K562 (cell line): ENCODE results near the gene LAMB4. TPM values are rescaled to one million over a fixed set of nuclear protein-coding genes. Genes with fewer than 3 reads are reported as not detected.

ENCODE experiments used
- ATAC-seq: fragments of 200-7000 bp; cut with Tn5 transposase; 3 replicates; pipeline ENCODE4 v1.9.1; 2020; ENCODE audit warnings: moderate library complexity
- BruUV-seq: library from RNA; stranded (reverse); fragments of 400-500 nt; replicated peaks from 2 replicates; lab custom pipeline; 2021; lab: Mats Ljungman, UMichigan
- CTCF ChIA-PET: fragments of 300-600 bp; formaldehyde crosslinking; extraction: SDS; loops from one replicate; lab custom pipeline; 2021; ENCODE audit warnings: low intra/inter-chr PET ratio; lab: Yijun Ruan, JAX
- POLR2A ChIA-PET: fragments of 300-600, 350-650 bp; sonication (Branson Sonifier 250); formaldehyde crosslinking; extraction: SDS; loops from one replicate; lab custom pipeline; 2021; ENCODE audit warnings: antibody characterized with exemption, inconsistent platforms; lab: Yijun Ruan, JAX
- DNase-seq, 4 experiments: peaks; one replicate each; pipeline versions ENCODE4 v3.0.0 to v3.0.0-alpha.2; 2011 to 2018; ENCODE audit warnings: low spot score in 3 of 4, mixed read lengths in 3 of 4; ENCODE audit errors: extremely low read depth in 1 of 4
- FAIRE-seq: peaks from 2 replicates; lab custom pipeline; 2011; peaks lifted over from hg19 to GRCh38; lab: Jason Lieb, UNC
- H2AFZ ChIP-seq: 2 replicates; pipeline ENCODE4 v1.6.0; 2011; ENCODE audit warnings: low read depth, low read length, control low read depth, inconsistent platforms
- H3K27ac ChIP-seq: fragments of 200-600 bp; 3 replicates; pipeline ENCODE4 v1.8.0; 2011; ENCODE audit warnings: low read depth, mild to moderate bottlenecking, control low read depth, inconsistent platforms, low read length, moderate library complexity, mixed read lengths; ENCODE audit errors: extremely low read depth
- H3K27me3 ChIP-seq, 2 experiments: fragments of 300-600 bp in 1 of 2; 2 replicates in 1 of 2; 3 replicates in 1 of 2; pipeline versions ENCODE4 v1.6.0 to v1.8.0; 2011; ENCODE audit warnings: inconsistent platforms in 2 of 2, low read length in 2 of 2, mild to moderate bottlenecking in 1 of 2, mixed read lengths in 1 of 2, moderate library complexity in 1 of 2; ENCODE audit not compliant: control insufficient read depth in 2 of 2, insufficient read depth in 2 of 2
- H3K36me3 ChIP-seq: fragments of 300-600 bp; 3 replicates; pipeline ENCODE4 v1.8.0; 2011; ENCODE audit warnings: mild to moderate bottlenecking, low read length, inconsistent platforms; ENCODE audit not compliant: control insufficient read depth, insufficient read depth
- H3K4me1 ChIP-seq, 2 experiments: fragments of 200-600 bp in 1 of 2; replicated peaks in 1 of 2; 2 replicates in 1 of 2; 3 replicates in 1 of 2; pipeline versions ENCODE4 v1.5.1 to v1.8.0; 2011; ENCODE audit warnings: inconsistent platforms in 2 of 2, low read length in 2 of 2, mild to moderate bottlenecking in 1 of 2, mixed read lengths in 1 of 2, moderate library complexity in 1 of 2; ENCODE audit not compliant: control insufficient read depth in 2 of 2, insufficient read depth in 2 of 2
- H3K4me2 ChIP-seq: 2 replicates; pipeline ENCODE4 v1.6.1; 2011; ENCODE audit warnings: low read length, control low read depth, inconsistent platforms, mixed read lengths; ENCODE audit not compliant: insufficient read depth
- H3K4me3 ChIP-seq: fragments of 200-600 bp; sonication (generic), shearing (Covaris generic); 2 replicates; pipeline ENCODE4 v1.5.1; 2016; ENCODE audit warnings: control low read depth, inconsistent platforms
- H3K79me2 ChIP-seq: fragments of 200-600 bp; 3 replicates; pipeline ENCODE4 v1.8.0; 2011; ENCODE audit warnings: low read length, inconsistent platforms; ENCODE audit not compliant: control insufficient read depth, insufficient read depth
- H3K9ac ChIP-seq, 2 experiments: 2 replicates each; pipeline versions ENCODE4 v1.6.0 to v1.6.1; 2011; ENCODE audit warnings: low read depth in 2 of 2, low read length in 2 of 2, control low read depth in 1 of 2, inconsistent platforms in 1 of 2, mild to moderate bottlenecking in 1 of 2, mixed read lengths in 1 of 2; ENCODE audit not compliant: insufficient read depth in 1 of 2
- H3K9me1 ChIP-seq: one replicate; pipeline ENCODE4 v1.6.0; 2011; ENCODE audit warnings: inconsistent platforms, mild to moderate bottlenecking, low read length, moderate library complexity; ENCODE audit not compliant: control insufficient read depth, insufficient read depth
- H3K9me3 ChIP-seq: replicated peaks from 2 replicates; pipeline ENCODE4 v1.5.1; 2011; ENCODE audit warnings: low read depth, low read length, inconsistent platforms; ENCODE audit not compliant: control insufficient read depth, insufficient read depth
- H4K20me1 ChIP-seq: replicated peaks from 2 replicates; pipeline ENCODE4 v1.6.1; 2011; ENCODE audit warnings: low read length, inconsistent platforms, mixed read lengths; ENCODE audit not compliant: control insufficient read depth, insufficient read depth
- ESRRA ChIP-seq: fragments of 450-650 bp; IDR thresholded peaks from 2 replicates; pipeline ENCODE4 v1.6.1; 2014; ENCODE audit warnings: low read depth, mild to moderate bottlenecking, moderate library complexity, borderline replicate concordance
- FOSL1 ChIP-seq: fragments of 200-800 bp; sonication (Bioruptor generic); conservative IDR thresholded peaks from 2 replicates; pipeline ENCODE4 v1.6.1; 2016; ENCODE audit warnings: missing genetic modification characterization, missing compliant biosample characterization
- JUNB ChIP-seq: fragments of 450-650 bp; formaldehyde crosslinking; conservative IDR thresholded peaks from 2 replicates; pipeline ENCODE4 v1.4.0; 2020; ENCODE audit warnings: mild to moderate bottlenecking
- NCOA2 ChIP-seq, 2 experiments: fragments of 450-650 bp; IDR thresholded peaks; 2 replicates each; pipeline ENCODE4 v1.6.1; 2018; ENCODE audit warnings: mild to moderate bottlenecking in 2 of 2, moderate library complexity in 1 of 2; ENCODE audit not compliant: partially characterized antibody in 2 of 2
- RAD51 ChIP-seq: fragments of 450-650 bp; IDR thresholded peaks from 2 replicates; pipeline ENCODE4 v1.7.1; 2016; ENCODE audit warnings: low read depth, mild to moderate bottlenecking, borderline replicate concordance
- TEAD1 ChIP-seq, 2 experiments: fragments of 450-650 bp in 1 of 2; sonication (generic) in 1 of 2; formaldehyde crosslinking; IDR thresholded peaks; 2 replicates each; pipeline versions ENCODE4 v1.4.0 to v1.8.0; 2020 to 2022; ENCODE audit warnings: mild to moderate bottlenecking in 2 of 2, missing genetic modification reagents in 1 of 2
- XRCC5 ChIP-seq: fragments of 200-400 bp; formaldehyde crosslinking; IDR thresholded peaks from 2 replicates; pipeline ENCODE4 v1.6.1; 2017; ENCODE audit warnings: low read depth, mild to moderate bottlenecking, low read length
- ZNF23 ChIP-seq: fragments of 250-450 bp; sonication (Bioruptor Pico); IDR thresholded peaks from 2 replicates; pipeline ENCODE4 v1.4.0; 2020; ENCODE audit warnings: mild to moderate bottlenecking
- ZNF707 ChIP-seq: fragments of 250-450 bp; sonication (Bioruptor Pico); conservative IDR thresholded peaks from 2 replicates; pipeline ENCODE4 v1.8.0; 2022; ENCODE audit warnings: inconsistent platforms, mild to moderate bottlenecking, moderate library complexity
- ZNF764 ChIP-seq: fragments of 250-450 bp; sonication (Bioruptor Pico); IDR thresholded peaks from 2 replicates; pipeline ENCODE4 v1.4.0; 2020; ENCODE audit warnings: low read depth, mild to moderate bottlenecking, moderate library complexity
- WGBS: fragments of 100-300 bp; shearing (Covaris generic); methylation state at CpG from one replicate; pipeline ENCODE4 v1.1.6; 2016; ENCODE audit warnings: low coverage, mixed read lengths; ENCODE audit not compliant: insufficient coverage; ENCODE audit errors: missing lambda C conversion rate; 5-methylcytosine and 5-hydroxymethylcytosine counted together
- in situ Hi-C: fragments of 300-500 bp; cut with MboI; formaldehyde crosslinking; loops from 4 replicates; pipeline ENCODE4 v1.15.0; 2018; ENCODE audit warnings: inconsistent platforms, mixed read lengths
- intact Hi-C: fragments of 100-400 bp; cut with micrococcal nuclease; formaldehyde crosslinking; loops from 2 replicates; pipeline ENCODE4 v1.14.2; 2022
- polyA plus RNA-seq, 8 experiments: library from polyadenylated mRNA; depleted of rRNA in 4 of 8; stranded (reverse) in 5 of 8; unstranded in 3 of 8; fragments of >200 nt; fragmentation: Nextera tagmentation in 2 of 8; fragmentation: Illumina TruSeq in 1 of 8; extraction: Ambion mirVana in 2 of 8; extraction: Trizol in 1 of 8; gene quantifications; 2 replicates each; pipeline versions ENCODE4 v1.2.1 to v1.2.3, GENCODE V29; 2011 to 2014; ENCODE audit warnings: inconsistent platforms in 1 of 8, missing spikeins in 1 of 8
- total RNA-seq, 7 experiments: library from RNA; depleted of rRNA in 6 of 7; stranded (reverse); fragments of >200 nt in 6 of 7; fragmentation: Illumina TruSeq in 2 of 7; extraction: Trizol in 2 of 7; gene quantifications; 2 replicates each; pipeline versions ENCODE4 v1.2.1 to v1.2.3, GENCODE V29; 2011 to 2021; ENCODE audit warnings: low replicate concordance in 1 of 7
- TF ChIP-seq, protein P1 (sequence below): fragments of 250-450 bp; sonication (Bioruptor Pico); IDR thresholded peaks from 2 replicates; pipeline ENCODE4 v1.8.0; 2021; ENCODE audit warnings: mild to moderate bottlenecking, moderate library complexity
- TF ChIP-seq, protein P2 (sequence below), 2 experiments: fragments of 450-650 bp in 1 of 2; sonication (generic) in 1 of 2; formaldehyde crosslinking in 1 of 2; IDR thresholded peaks in 1 of 2; conservative IDR thresholded peaks in 1 of 2; 2 replicates each; pipeline versions ENCODE4 v1.6.1 to v1.8.1; 2016 to 2023; ENCODE audit warnings: mild to moderate bottlenecking in 2 of 2, moderate library complexity in 2 of 2, inconsistent platforms in 1 of 2, missing genetic modification reagents in 1 of 2
- TF ChIP-seq, protein P3 (sequence below): sonication (generic); IDR thresholded peaks from 2 replicates; pipeline ENCODE4 v1.6.1; 2016

LAMB4 gene
- total and polyA plus RNA-seq, 9 of the 15 experiments (the other 6 are each of a cell fraction or from before 2014, with no cell fraction given): 0.06 to 0.13 (median 0.07) TPM; not detected in 6

DNA sequence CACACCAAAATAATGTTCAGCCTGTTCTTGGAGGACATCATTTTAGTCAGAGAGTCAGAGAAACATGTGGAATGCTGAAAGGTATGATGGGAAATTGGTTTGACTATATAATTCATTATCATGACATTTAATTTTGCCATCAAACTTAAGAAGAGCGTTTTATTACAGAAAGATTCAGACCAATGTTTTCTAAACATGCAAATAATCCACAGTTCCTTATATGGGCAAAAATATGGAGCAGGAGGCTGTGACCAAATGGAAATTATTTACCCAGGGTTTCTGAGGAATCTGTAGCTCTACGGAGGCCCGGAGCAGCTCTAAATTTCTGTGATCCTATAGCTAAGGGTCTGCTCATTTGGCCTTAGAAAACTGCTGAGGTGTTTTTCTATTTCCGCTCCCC is 33.2 kb downstream of the LAMB4 start (continued):
- TF ChIP-seq ZNF23 (no peak), TEAD1 (CRISPR knock-in tag; IDR thresholded peaks at IDR 0.05) (no peak), RAD51 (no peak), XRCC5 (no peak), JUNB (CRISPR knock-in tag) (no peak), ZNF764 (CRISPR knock-in tag) (no peak), NCOA2 (IDR thresholded peaks at IDR 0.05; ENCODE audit: partially characterized antibody in 2 of 2) (no peak), ZNF707 (no peak)
- TF ChIP-seq, protein P1, sequence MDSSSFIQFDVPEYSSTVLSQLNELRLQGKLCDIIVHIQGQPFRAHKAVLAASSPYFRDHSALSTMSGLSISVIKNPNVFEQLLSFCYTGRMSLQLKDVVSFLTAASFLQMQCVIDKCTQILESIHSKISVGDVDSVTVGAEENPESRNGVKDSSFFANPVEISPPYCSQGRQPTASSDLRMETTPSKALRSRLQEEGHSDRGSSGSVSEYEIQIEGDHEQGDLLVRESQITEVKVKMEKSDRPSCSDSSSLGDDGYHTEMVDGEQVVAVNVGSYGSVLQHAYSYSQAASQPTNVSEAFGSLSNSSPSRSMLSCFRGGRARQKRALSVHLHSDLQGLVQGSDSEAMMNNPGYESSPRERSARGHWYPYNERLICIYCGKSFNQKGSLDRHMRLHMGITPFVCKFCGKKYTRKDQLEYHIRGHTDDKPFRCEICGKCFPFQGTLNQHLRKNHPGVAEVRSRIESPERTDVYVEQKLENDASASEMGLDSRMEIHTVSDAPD: no peak

DNA sequence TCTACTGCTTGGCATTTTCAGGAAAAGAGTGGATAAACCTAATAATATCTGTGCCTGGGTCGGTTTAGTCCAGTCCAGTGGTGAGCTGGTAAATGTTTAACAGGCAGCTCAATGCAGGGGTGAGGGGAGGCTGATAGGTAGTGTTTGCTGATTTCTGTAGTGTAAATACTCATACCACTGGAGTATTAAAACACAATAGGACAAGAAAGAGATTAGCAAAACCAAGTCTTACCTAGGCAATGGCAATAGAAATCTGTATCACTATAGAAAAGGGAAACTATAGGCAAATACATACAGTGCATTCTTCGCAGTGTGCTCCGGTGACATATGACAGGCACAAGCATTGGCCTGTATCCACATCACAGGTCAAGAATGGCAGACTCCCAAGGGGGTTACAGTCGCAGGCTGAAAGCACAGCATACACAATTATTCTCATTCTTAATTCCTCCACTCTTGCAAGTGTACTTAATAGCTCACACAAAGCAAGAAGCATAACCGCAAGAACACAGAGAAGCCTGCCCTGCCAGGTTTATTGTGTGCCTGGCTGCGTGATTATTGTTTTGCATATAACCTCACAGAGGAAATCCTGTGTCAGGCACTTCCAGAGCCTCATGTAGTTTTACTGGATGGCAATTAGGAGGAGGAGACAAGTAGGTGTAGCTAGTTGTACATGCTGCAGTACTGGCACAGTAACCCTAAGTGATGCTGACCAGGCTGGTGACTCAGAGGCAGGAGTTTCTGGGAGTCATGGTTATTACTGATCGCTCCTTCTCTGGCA is 35.0 kb downstream of the LAMB4 start:
- H3K36me3 ChIP-seq: no peaks in the 10 kb centered on the region
- H3K79me2 ChIP-seq: no peaks in the 10 kb centered on the region
- no peak overlapping the region for H3K9ac ChIP-seq
- ATAC-seq (peak; percentile 45), FAIRE-seq (no peak)
- intact Hi-C loops: loop anchor here (5.0 kb wide), 1 partner anchor 58 kb away; no protein-coding TSS in a partner anchor
- H3K27ac ChIP-seq: no peak overlapping the region
- no peaks in the 10 kb centered on the region for H3K9me1 ChIP-seq
- TF ChIP-seq ZNF764 (CRISPR knock-in tag) (0 out of 2 replicates have a peak, but pooled peaks have one; percentile 66), FOSL1 (tag) (peak; percentile 72), ESRRA (no peak)
- TF ChIP-seq, protein P2, sequence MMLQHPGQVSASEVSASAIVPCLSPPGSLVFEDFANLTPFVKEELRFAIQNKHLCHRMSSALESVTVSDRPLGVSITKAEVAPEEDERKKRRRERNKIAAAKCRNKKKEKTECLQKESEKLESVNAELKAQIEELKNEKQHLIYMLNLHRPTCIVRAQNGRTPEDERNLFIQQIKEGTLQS (IDR thresholded peaks at IDR 0.05): peak; percentile 64
- TF ChIP-seq, protein P2 (CRISPR knock-in tag; conservative IDR thresholded peaks at IDR 0.05): no peak
- TF ChIP-seq, protein P3, sequence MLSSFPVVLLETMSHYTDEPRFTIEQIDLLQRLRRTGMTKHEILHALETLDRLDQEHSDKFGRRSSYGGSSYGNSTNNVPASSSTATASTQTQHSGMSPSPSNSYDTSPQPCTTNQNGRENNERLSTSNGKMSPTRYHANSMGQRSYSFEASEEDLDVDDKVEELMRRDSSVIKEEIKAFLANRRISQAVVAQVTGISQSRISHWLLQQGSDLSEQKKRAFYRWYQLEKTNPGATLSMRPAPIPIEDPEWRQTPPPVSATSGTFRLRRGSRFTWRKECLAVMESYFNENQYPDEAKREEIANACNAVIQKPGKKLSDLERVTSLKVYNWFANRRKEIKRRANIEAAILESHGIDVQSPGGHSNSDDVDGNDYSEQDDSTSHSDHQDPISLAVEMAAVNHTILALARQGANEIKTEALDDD: peak; percentile 28; the same call in 1 of the 2 replicates
- TF ChIP-seq, all 486 proteins: peak for 4
- CTCF ChIA-PET: interaction anchor here (0.7 kb wide), 1 partner anchor 85 kb away, joined by 4 read pairs; no protein-coding TSS in a partner anchor
- Histone ChIP-seq H3K27me3 (no peaks in the 10 kb centered on the region), H2AFZ (peak overlapping the region; percentile 40), H3K9me3 (no peaks in the 10 kb centered on the region), H3K4me1 (peaks cover 14 to 31% of the 10 kb centered on the region in 2 experiments), H3K4me2 (no peak overlapping the region), H3K4me3 (no peak overlapping the region), H4K20me1 (no peaks in the 10 kb centered on the region)
- BruUV-seq: no TSS peak
- DNase-seq: no peak
- in situ Hi-C loops: no loop called here
- POLR2A ChIA-PET: interaction anchor here (0.5 to 2.1 kb wide), 6 partner anchors 9 to 1269 kb away, joined by 3 to 8 read pairs (median 4); no protein-coding TSS in a partner anchor
- WGBS: 62% methylated on average over 7 of the region's 7 CpGs
